ENCODE results near the gene STX16. TPM values are rescaled to one million over a fixed set of nuclear protein-coding genes. Genes with fewer than 3 reads are reported as not detected.

STX16 gene
- total and polyA plus RNA-seq, 9 of the 15 experiments (the other 6 are each of a cell fraction or from before 2014, with no cell fraction given), result 4.4 to 43.5 (median 14.7) TPM

DNA sequence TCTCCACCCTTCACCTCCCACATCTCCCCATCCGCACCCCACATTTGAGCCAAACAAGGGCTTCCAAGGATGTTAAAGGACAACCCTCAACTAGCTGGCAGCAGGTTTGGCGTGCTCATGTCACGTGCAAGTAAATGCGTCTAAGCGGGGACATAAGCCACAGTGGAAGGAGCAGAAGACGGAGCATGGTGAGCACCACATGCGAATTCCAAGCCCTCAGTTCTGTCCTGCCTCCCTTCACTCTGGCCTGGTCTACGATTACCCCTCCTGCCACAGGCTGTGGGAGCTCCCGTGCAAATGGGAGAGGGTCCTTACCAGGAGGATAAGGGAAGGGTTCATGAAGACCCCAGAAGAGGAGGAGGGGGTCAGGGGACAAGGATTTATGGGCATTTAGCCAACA lies 44.9 kb upstream of the STX16 start:
- no peak overlapping the region for H3K27ac ChIP-seq (ENCODE audit: extremely low read depth, low read depth, low read length)
- H3K9me3 ChIP-seq (replicated peaks; ENCODE audit: control insufficient read depth, insufficient read depth, low read depth, low read length), result no peaks in the 10 kb centered on the region
- ATAC-seq (no peak), FAIRE-seq (peak; percentile 48), DNase-seq (ENCODE audit: extremely low read depth in 1 of 4, low spot score in 3 of 4) (no peak)
- no peak overlapping the region for H2AFZ ChIP-seq (ENCODE audit: low read depth, low read length)
- intact Hi-C loops (cut with micrococcal nuclease), result no loop called here
- WGBS (ENCODE audit: insufficient coverage, low coverage, missing lambda C conversion rate), result 1% methylated on average over 7 of the region's 9 CpGs
- peaks cover 0 to 3% of the 10 kb centered on the region in 2 experiments; a peak in 1 of 5 replicates for H3K4me1 ChIP-seq (replicated peaks in 1 of 2; ENCODE audit: control insufficient read depth in 2 of 2, insufficient read depth in 2 of 2, low read length in 2 of 2)
- H4K20me1 ChIP-seq (replicated peaks; ENCODE audit: control insufficient read depth, insufficient read depth, low read length), result no peaks in the 10 kb centered on the region; the same call in none of the 2 replicates
- in situ Hi-C loops (cut with MboI), result no loop called here
- H3K36me3 ChIP-seq (ENCODE audit: control insufficient read depth, insufficient read depth, low read length), result no peaks in the 10 kb centered on the region
- H3K79me2 ChIP-seq (ENCODE audit: control insufficient read depth, insufficient read depth, low read length), result no peaks in the 10 kb centered on the region
- H3K27me3 ChIP-seq (ENCODE audit: control insufficient read depth in 2 of 2, insufficient read depth in 2 of 2, low read length in 2 of 2), result peaks cover 57 to 69% of the 10 kb centered on the region in 2 experiments
- TF ChIP-seq, protein P1, sequence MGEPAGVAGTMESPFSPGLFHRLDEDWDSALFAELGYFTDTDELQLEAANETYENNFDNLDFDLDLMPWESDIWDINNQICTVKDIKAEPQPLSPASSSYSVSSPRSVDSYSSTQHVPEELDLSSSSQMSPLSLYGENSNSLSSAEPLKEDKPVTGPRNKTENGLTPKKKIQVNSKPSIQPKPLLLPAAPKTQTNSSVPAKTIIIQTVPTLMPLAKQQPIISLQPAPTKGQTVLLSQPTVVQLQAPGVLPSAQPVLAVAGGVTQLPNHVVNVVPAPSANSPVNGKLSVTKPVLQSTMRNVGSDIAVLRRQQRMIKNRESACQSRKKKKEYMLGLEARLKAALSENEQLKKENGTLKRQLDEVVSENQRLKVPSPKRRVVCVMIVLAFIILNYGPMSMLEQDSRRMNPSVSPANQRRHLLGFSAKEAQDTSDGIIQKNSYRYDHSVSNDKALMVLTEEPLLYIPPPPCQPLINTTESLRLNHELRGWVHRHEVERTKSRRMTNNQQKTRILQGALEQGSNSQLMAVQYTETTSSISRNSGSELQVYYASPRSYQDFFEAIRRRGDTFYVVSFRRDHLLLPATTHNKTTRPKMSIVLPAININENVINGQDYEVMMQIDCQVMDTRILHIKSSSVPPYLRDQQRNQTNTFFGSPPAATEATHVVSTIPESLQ (CRISPR knock-in tag; IDR thresholded peaks at IDR 0.05), result no peak
- H3K4me2 ChIP-seq (ENCODE audit: insufficient read depth, low read length), result no peak overlapping the region
- no peaks in the 10 kb centered on the region for H3K9me1 ChIP-seq (ENCODE audit: control insufficient read depth, insufficient read depth, low read length)
- no TSS peak for BruUV-seq (replicated peaks)
- ChIA-PET POLR2A (no interaction called here), CTCF (ENCODE audit: low intra/inter-chr PET ratio) (no interaction called here)
- H3K4me3 ChIP-seq, result no peak overlapping the region
- no peak overlapping the region for H3K9ac ChIP-seq (ENCODE audit: insufficient read depth in 1 of 2, low read depth in 2 of 2, low read length in 2 of 2)

DNA sequence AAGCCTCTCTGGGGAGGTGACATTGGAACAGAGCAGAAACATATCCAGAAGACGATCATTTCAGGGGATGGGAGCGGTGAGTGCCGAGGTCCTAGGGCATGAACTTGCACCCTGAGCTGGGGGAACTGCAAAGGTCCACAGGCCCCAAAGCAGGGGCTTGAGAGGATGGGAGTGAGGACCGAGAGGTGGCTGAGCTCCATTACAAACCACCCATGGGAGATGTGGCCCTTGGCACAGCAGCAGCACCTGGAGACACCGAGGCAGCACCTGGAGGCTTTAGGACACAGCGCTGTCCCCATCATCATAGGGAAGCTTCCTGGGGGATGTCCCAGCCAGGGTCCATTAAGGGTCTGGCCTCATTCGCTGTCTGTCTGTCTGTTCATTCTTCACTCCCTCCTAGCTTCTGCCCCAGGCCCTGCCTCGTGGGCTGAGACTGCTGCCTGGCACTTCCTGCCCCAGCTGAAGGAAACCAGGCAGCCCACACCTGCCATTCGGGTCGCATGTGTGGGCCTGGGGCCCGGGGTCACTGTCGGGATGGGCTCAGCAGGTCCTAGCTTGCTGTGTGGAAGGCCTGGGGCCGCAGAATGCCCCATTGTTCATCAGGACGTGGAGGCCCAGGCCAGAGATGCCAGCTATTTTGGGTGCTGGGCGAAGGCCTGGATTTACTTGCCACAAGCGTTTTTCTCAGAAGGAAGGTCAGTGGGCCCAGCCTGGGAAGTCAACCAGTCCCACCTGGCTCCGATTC lies 42.8 kb upstream of the STX16 start:
- in situ Hi-C loops (cut with MboI), result no loop called here
- TF ChIP-seq CBX2 (IDR thresholded peaks at IDR 0.05; ENCODE audit: insufficient read depth, low read length, poor library complexity, severe bottlenecking), result no peak
- TF ChIP-seq HDAC1 (IDR thresholded peaks at IDR 0.05), result no peak
- TF ChIP-seq SMAD1 (IDR thresholded peaks at IDR 0.05; ENCODE audit: low read depth, low read length, partially characterized antibody), result no peak
- TF ChIP-seq LCOR (CRISPR knock-in tag; IDR thresholded peaks at IDR 0.05), result no peak
- no peak for TF ChIP-seq ZNF76 (CRISPR knock-in tag; IDR thresholded peaks at IDR 0.05; ENCODE audit: borderline replicate concordance)
- TF ChIP-seq DMBX1 (CRISPR knock-in tag; IDR thresholded peaks at IDR 0.05; ENCODE audit: borderline replicate concordance), result no peak
- TF ChIP-seq PCBP2 (IDR thresholded peaks at IDR 0.05; ENCODE audit: low read depth, low read length, poor library complexity, severe bottlenecking), result no peak
- no peak for TF ChIP-seq POLR3A (IDR thresholded peaks at IDR 0.05; ENCODE audit: borderline replicate concordance, extremely low read depth, insufficient read depth, insufficient read length)
- no peak for TF ChIP-seq RB1 (IDR thresholded peaks at IDR 0.05; ENCODE audit: low read depth)
- Histone ChIP-seq H3K36me3 (ENCODE audit: control insufficient read depth, insufficient read depth, low read length) (no peaks in the 10 kb centered on the region), H3K27me3 (ENCODE audit: control insufficient read depth in 2 of 2, insufficient read depth in 2 of 2, low read length in 2 of 2) (peaks cover 41 to 70% of the 10 kb centered on the region in 2 experiments), H3K9me1 (ENCODE audit: control insufficient read depth, insufficient read depth, low read length) (no peaks in the 10 kb centered on the region), H3K79me2 (ENCODE audit: control insufficient read depth, insufficient read depth, low read length) (no peaks in the 10 kb centered on the region), H3K27ac (ENCODE audit: extremely low read depth, low read depth, low read length) (no peak overlapping the region), H3K9ac (ENCODE audit: insufficient read depth in 1 of 2, low read depth in 2 of 2, low read length in 2 of 2) (no peak overlapping the region; a peak in 1 of 4 replicates), H3K4me2 (ENCODE audit: insufficient read depth, low read length) (no peak overlapping the region), H4K20me1 (replicated peaks; ENCODE audit: control insufficient read depth, insufficient read depth, low read length) (no peaks in the 10 kb centered on the region; the same call in none of the 2 replicates), H2AFZ (ENCODE audit: low read depth, low read length) (no peak overlapping the region), H3K4me3 (no peak overlapping the region), H3K4me1 (replicated peaks in 1 of 2; ENCODE audit: control insufficient read depth in 2 of 2, insufficient read depth in 2 of 2, low read length in 2 of 2) (peaks cover 0 to 7% of the 10 kb centered on the region in 2 experiments; a peak in 1 of 5 replicates), H3K9me3 (replicated peaks; ENCODE audit: control insufficient read depth, insufficient read depth, low read depth, low read length) (no peaks in the 10 kb centered on the region)
- no peak for ATAC-seq
- 3% methylated on average over 17 of the region's 17 CpGs for WGBS (ENCODE audit: insufficient coverage, low coverage, missing lambda C conversion rate)
- FAIRE-seq, result no peak
- intact Hi-C loops (cut with micrococcal nuclease), result no loop called here
- BruUV-seq (replicated peaks), result no TSS peak
- POLR2A ChIA-PET, result interaction anchor here (0.6 to 1.1 kb wide), 3 partner anchors 15 to 967 kb away, joined by 3 to 8 read pairs (median 4); no protein-coding TSS in a partner anchor
- no peak for DNase-seq (ENCODE audit: extremely low read depth in 1 of 4, low spot score in 3 of 4)
- CTCF ChIA-PET (ENCODE audit: low intra/inter-chr PET ratio), result no interaction called here
